ENCODE data around the gene PREX1.

DNA sequence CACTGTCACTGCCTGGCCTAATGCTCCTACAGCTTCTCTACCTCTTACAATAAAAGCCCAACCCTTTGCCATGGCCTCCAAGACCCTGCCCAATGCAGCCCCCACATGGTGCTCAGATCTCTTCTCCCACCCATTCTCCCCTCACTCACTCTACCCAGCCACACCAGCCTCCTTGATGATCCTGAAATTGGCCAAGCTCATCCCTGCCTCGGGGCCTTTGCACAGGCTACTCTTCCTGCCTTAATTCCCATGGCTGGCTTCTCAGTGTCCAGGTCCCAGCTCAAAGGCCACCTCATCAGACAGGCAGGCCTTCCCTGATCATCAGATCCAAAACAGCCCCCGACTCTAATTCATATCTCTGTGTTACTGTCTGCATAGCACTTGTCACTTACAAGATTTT, 25.6 kb downstream of the PREX1 start:
- TF ChIP-seq, protein P1, sequence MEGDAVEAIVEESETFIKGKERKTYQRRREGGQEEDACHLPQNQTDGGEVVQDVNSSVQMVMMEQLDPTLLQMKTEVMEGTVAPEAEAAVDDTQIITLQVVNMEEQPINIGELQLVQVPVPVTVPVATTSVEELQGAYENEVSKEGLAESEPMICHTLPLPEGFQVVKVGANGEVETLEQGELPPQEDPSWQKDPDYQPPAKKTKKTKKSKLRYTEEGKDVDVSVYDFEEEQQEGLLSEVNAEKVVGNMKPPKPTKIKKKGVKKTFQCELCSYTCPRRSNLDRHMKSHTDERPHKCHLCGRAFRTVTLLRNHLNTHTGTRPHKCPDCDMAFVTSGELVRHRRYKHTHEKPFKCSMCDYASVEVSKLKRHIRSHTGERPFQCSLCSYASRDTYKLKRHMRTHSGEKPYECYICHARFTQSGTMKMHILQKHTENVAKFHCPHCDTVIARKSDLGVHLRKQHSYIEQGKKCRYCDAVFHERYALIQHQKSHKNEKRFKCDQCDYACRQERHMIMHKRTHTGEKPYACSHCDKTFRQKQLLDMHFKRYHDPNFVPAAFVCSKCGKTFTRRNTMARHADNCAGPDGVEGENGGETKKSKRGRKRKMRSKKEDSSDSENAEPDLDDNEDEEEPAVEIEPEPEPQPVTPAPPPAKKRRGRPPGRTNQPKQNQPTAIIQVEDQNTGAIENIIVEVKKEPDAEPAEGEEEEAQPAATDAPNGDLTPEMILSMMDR (IDR thresholded peaks at IDR 0.05): no peak
- no peak for TF ChIP-seq POLR2A (IDR thresholded peaks at IDR 0.05)

Data from adrenal gland (tissue), 5 donors.